IMR-90 (cell line): ENCODE measurements around the gene SLC24A3. TPM values are rescaled to one million over a fixed set of nuclear protein-coding genes. Genes with fewer than 3 reads are reported as not detected.

Experiments used
- ATAC-seq: fragments of 200-7000 bp; cut with Tn5 transposase; 2 replicates; pipeline ENCODE4 v1.9.1; 2020; ENCODE audit warnings: low read depth, mild to moderate bottlenecking, moderate library complexity
- BruUV-seq: library from RNA; stranded (reverse); fragments of 400-500 nt; replicated peaks from 2 replicates; lab custom pipeline; 2021; lab: Mats Ljungman, UMichigan
- CTCF ChIA-PET: fragments of 300-600 bp; formaldehyde crosslinking; extraction: SDS; loops from one replicate; lab custom pipeline; 2021; ENCODE audit warnings: antibody characterized with exemption; lab: Yijun Ruan, JAX
- POLR2A ChIA-PET: fragments of 300-600 bp; sonication (Branson Sonifier 250); formaldehyde crosslinking; loops from one replicate; lab custom pipeline; 2022; ENCODE audit warnings: antibody characterized with exemption; ENCODE audit not compliant: unreplicated experiment; lab: Charles Lee
- DNase-seq: peaks from one replicate; pipeline ENCODE4 v3.0.0; 2013
- H2AFZ ChIP-seq: replicated peaks from 2 replicates; pipeline ENCODE3; 2013; ENCODE audit warnings: low read length, mild to moderate bottlenecking; ENCODE audit not compliant: poor library complexity
- H2AK5ac ChIP-seq: 2 replicates; pipeline ENCODE4 v1.6.1; 2013; ENCODE audit warnings: low read depth, low read length, inconsistent platforms
- H2AK9ac ChIP-seq: replicated peaks from 2 replicates; pipeline ENCODE3; 2013; ENCODE audit warnings: mild to moderate bottlenecking, low read depth, low read length, moderate library complexity; ENCODE audit not compliant: poor library complexity
- H2BK120ac ChIP-seq: 2 replicates; pipeline ENCODE4 v1.6.1; 2013; ENCODE audit warnings: low read depth, low read length, inconsistent platforms
- H2BK15ac ChIP-seq: 3 replicates; pipeline ENCODE4 v1.6.1; 2013; ENCODE audit warnings: low read depth, low read length, inconsistent platforms
- H2BK20ac ChIP-seq: 2 replicates; pipeline ENCODE4 v1.6.1; 2013; ENCODE audit warnings: low read depth, mild to moderate bottlenecking, inconsistent platforms, low read length, moderate library complexity
- H2BK5ac ChIP-seq: 2 replicates; pipeline ENCODE4 v1.6.1; 2013; ENCODE audit warnings: mild to moderate bottlenecking, low read depth, low read length, inconsistent platforms; ENCODE audit not compliant: poor library complexity, severe bottlenecking
- H3K14ac ChIP-seq: replicated peaks from 2 replicates; pipeline ENCODE4 v1.6.1; 2013; ENCODE audit warnings: low read depth, low read length, inconsistent platforms
- H3K18ac ChIP-seq: 2 replicates; pipeline ENCODE4 v1.6.1; 2013; ENCODE audit warnings: low read depth, low read length, control low read depth
- H3K23ac ChIP-seq: 2 replicates; pipeline ENCODE4 v1.6.1; 2013; ENCODE audit warnings: low read depth, low read length, inconsistent platforms
- H3K27ac ChIP-seq: 2 replicates; pipeline ENCODE4 v1.5.1; 2013; ENCODE audit warnings: mild to moderate bottlenecking, control low read depth, low read length; ENCODE audit not compliant: insufficient read depth
- H3K27me3 ChIP-seq: 2 replicates; pipeline ENCODE4 v1.6.1; 2013; ENCODE audit warnings: low read length; ENCODE audit not compliant: control insufficient read depth, insufficient read depth
- H3K36me3 ChIP-seq: 2 replicates; pipeline ENCODE4 v1.6.1; 2013; ENCODE audit warnings: low read length, mixed read lengths; ENCODE audit not compliant: control insufficient read depth, insufficient read depth
- H3K4ac ChIP-seq: 2 replicates; pipeline ENCODE4 v1.6.1; 2013; ENCODE audit warnings: low read depth, low read length, inconsistent platforms
- H3K4me1 ChIP-seq: 2 replicates; pipeline ENCODE4 v1.6.1; 2013; ENCODE audit warnings: low read length, mixed read lengths; ENCODE audit not compliant: control insufficient read depth, insufficient read depth
- H3K4me2 ChIP-seq: 2 replicates; pipeline ENCODE4 v1.6.1; 2013; ENCODE audit warnings: low read depth, mild to moderate bottlenecking, control low read depth, low read length, moderate library complexity
- H3K4me3 ChIP-seq: 2 replicates; pipeline ENCODE4 v1.5.1; 2013; ENCODE audit warnings: low read depth, mild to moderate bottlenecking, control low read depth, low read length, moderate library complexity; ENCODE audit not compliant: insufficient read depth
- H3K56ac ChIP-seq: 2 replicates; pipeline ENCODE4 v1.6.1; 2013; ENCODE audit warnings: low read length, inconsistent platforms; ENCODE audit not compliant: insufficient read depth; ENCODE audit errors: extremely low read depth
- H3K79me1 ChIP-seq, 2 experiments: 2 replicates each; pipeline ENCODE4 v1.6.1; 2013; ENCODE audit warnings: low read length in 2 of 2, inconsistent platforms in 1 of 2, low read depth in 1 of 2
- H3K9ac ChIP-seq: 2 replicates; pipeline ENCODE4 v1.6.1; 2013; ENCODE audit warnings: low read depth, low read length, control low read depth
- H3K9me1 ChIP-seq: 2 replicates; pipeline ENCODE4 v1.6.1; 2013; ENCODE audit warnings: low read length, inconsistent platforms; ENCODE audit not compliant: insufficient read depth
- H3K9me3 ChIP-seq: 2 replicates; pipeline ENCODE4 v1.6.1; 2013; ENCODE audit warnings: low read length; ENCODE audit not compliant: control insufficient read depth, insufficient read depth
- H4K20me1 ChIP-seq: 2 replicates; pipeline ENCODE4 v1.6.1; 2013; ENCODE audit warnings: low read length, inconsistent platforms; ENCODE audit not compliant: insufficient read depth
- H4K5ac ChIP-seq: 2 replicates; pipeline ENCODE4 v1.6.1; 2013; ENCODE audit warnings: mild to moderate bottlenecking, low read depth, low read length, control low read depth
- H4K8ac ChIP-seq, 2 experiments: 2 replicates each; pipeline ENCODE4 v1.6.1; 2013; ENCODE audit warnings: low read depth in 2 of 2, low read length in 2 of 2, control low read depth in 1 of 2, inconsistent platforms in 1 of 2
- H4K91ac ChIP-seq: 2 replicates; pipeline ENCODE4 v1.6.1; 2013; ENCODE audit warnings: low read depth, low read length, inconsistent platforms; ENCODE audit not compliant: insufficient read depth
- CHD1 ChIP-seq: IDR thresholded peaks from 2 replicates; pipeline ENCODE4 v1.6.1; 2012; ENCODE audit warnings: low read depth, low read length, improper control_type of control experiment
- MXI1 ChIP-seq: IDR thresholded peaks from 2 replicates; pipeline ENCODE4 v1.6.1; 2012; ENCODE audit warnings: low read depth, mild to moderate bottlenecking, low read length, moderate library complexity, borderline replicate concordance
- POLR2A ChIP-seq: IDR thresholded peaks from 2 replicates; pipeline ENCODE4 v1.6.1; 2012; ENCODE audit warnings: mild to moderate bottlenecking, low read depth, low read length
- SMC3 ChIP-seq: fragments of 150-350 bp; IDR thresholded peaks from 2 replicates; pipeline ENCODE4 v1.6.1; 2016; ENCODE audit warnings: low read depth, mild to moderate bottlenecking, antibody characterized with exemption, low read length, moderate library complexity
- USF2 ChIP-seq: fragments of 150-350 bp; IDR thresholded peaks from 2 replicates; pipeline ENCODE4 v1.6.1; 2017; ENCODE audit warnings: mild to moderate bottlenecking, antibody characterized with exemption, low read length, low read depth
- WGBS, 2 experiments: methylation state at CpG; one replicate each; pipeline versions ENCODE4 v1.1.5 to v1.1.7; 2013; ENCODE audit warnings: missing lambda C conversion rate in 2 of 2; ENCODE audit not compliant: insufficient read length in 1 of 2; ENCODE audit errors: extremely low coverage in 2 of 2; 5-methylcytosine and 5-hydroxymethylcytosine counted together
- dilution Hi-C: fragments of 300-500 bp; cut with HindIII; formaldehyde crosslinking; loops from one replicate; pipeline ENCODE4 v1.14.3; 2018; ENCODE audit warnings: low sequenced_read_pairs; ENCODE audit not compliant: unreplicated experiment
- in situ Hi-C: fragments of 300-500 bp; cut with MboI; formaldehyde crosslinking; loops from 3 replicates; pipeline ENCODE4 v1.14.3; 2019; ENCODE audit warnings: low sequenced_read_pairs, inconsistent platforms, mixed read lengths
- intact Hi-C: fragments of 100-400 bp; cut with micrococcal nuclease; formaldehyde crosslinking; loops from 2 replicates; pipeline ENCODE4 v1.10.0; 2022
- polyA plus RNA-seq, 3 experiments: library from polyadenylated mRNA; depleted of rRNA; stranded (reverse); fragments of >200 nt; gene quantifications; 2 replicates each; pipeline ENCODE4 v1.2.3, GENCODE V29; 2012; ENCODE audit warnings: low replicate concordance in 1 of 3
- total RNA-seq: library from RNA; depleted of rRNA; stranded (reverse); fragments of >200 nt; gene quantifications from 2 replicates; pipeline ENCODE4 v1.2.3, GENCODE V29; 2012

Gene SLC24A3
- total and polyA plus RNA-seq, 2 of the 4 experiments (the other 2 are of a cell fraction) = not detected

- Histone ChIP-seq H3K56ac (no peak overlapping the region; the same call in 1 of the 2 replicates), H3K23ac (no peak overlapping the region), H4K20me1 (no peaks in the 10 kb centered on the region), H4K5ac (no peak overlapping the region), H2BK20ac (no peak overlapping the region), H3K27ac (no peak overlapping the region), H3K18ac (no peak overlapping the region), H3K4me3 (no peak overlapping the region), H3K14ac (no peak overlapping the region), H4K91ac (no peak overlapping the region), H2BK15ac (no peak overlapping the region), H3K27me3 (peaks cover 15% of the 10 kb centered on the region), H2BK120ac (no peak overlapping the region), H2AK9ac (no peak overlapping the region), H2AFZ (no peak overlapping the region), H3K9ac (no peak overlapping the region), H3K4me1 (peaks cover 4% of the 10 kb centered on the region), H2AK5ac (no peak overlapping the region), H3K79me1 (no peaks in the 10 kb centered on the region), H3K4me2 (no peak overlapping the region), H3K36me3 (no peaks in the 10 kb centered on the region), H2BK5ac (no peak overlapping the region), H3K4ac (no peak overlapping the region), H4K8ac (no peak overlapping the region), H3K9me1 (0 out of 2 replicates have a peak, but pooled peaks cover 4% of the 10 kb centered on the region), H3K9me3 (no peaks in the 10 kb centered on the region)
- BruUV-seq = no TSS peak
- intact Hi-C loops (no loop called here), dilution Hi-C loops (no loop called here), in situ Hi-C loops (no loop called here)
- no peak for DNase-seq
- ATAC-seq = no peak
- no peak for TF ChIP-seq POLR2A
- no peak for TF ChIP-seq MXI1
- TF ChIP-seq SMC3 = no peak
- no peak for TF ChIP-seq USF2
- no peak for TF ChIP-seq CHD1
- ChIA-PET CTCF (no interaction called here), POLR2A (no interaction called here)
- 90% methylated on average over 2 of the region's 5 CpGs; no CpG with 5 or more reads in 1 of the 2 experiments for WGBS, 2 experiments
These were observed 526.5 kb downstream of the SLC24A3 start for GRCh38 chr20:19738951-19739350.
